CD4-positive, alpha-beta memory T cell (primary cell): ENCODE measurements around the gene PTGER1. TPM values are rescaled to one million over a fixed set of nuclear protein-coding genes. Genes with fewer than 3 reads are reported as not detected.
"Not testable (repeated sequence)": the region's sequence is repeated elsewhere in the genome, so short reads cannot be mapped to it uniquely, and the experiment has no call there.

Experiments
- CTCF ChIA-PET: fragments of 350-600 bp; sonication (Branson Sonifier 250); formaldehyde crosslinking; loops from one replicate; lab custom pipeline; 2021; ENCODE audit warnings: inconsistent platforms; ENCODE audit not compliant: partially characterized antibody; lab: Charles Lee
- POLR2A ChIA-PET: fragments of 350-600 bp; sonication (Branson Sonifier 250); formaldehyde crosslinking; loops from one replicate; lab custom pipeline; 2021; ENCODE audit not compliant: partially characterized antibody; lab: Charles Lee
- DNase-seq, 5 donors: peaks; one replicate each; pipeline versions ENCODE4 v3.0.0 to v3.0.0-alpha.2; 2020 to 2022; ENCODE audit warnings: mixed read lengths in 1 of 5
- H3K27ac ChIP-seq: one replicate; pipeline ENCODE4 v1.7.0; 2013; ENCODE audit warnings: low read depth, low read length
- H3K27me3 ChIP-seq: 2 replicates; pipeline ENCODE4 v1.7.0; 2013; ENCODE audit warnings: mild to moderate bottlenecking, low read length, moderate library complexity; ENCODE audit not compliant: insufficient read depth
- H3K36me3 ChIP-seq: 2 replicates; pipeline ENCODE4 v1.7.0; 2013; ENCODE audit warnings: mild to moderate bottlenecking, low read length, moderate library complexity; ENCODE audit not compliant: insufficient read depth
- H3K4me1 ChIP-seq: 2 replicates; pipeline ENCODE4 v1.7.0; 2013; ENCODE audit warnings: mild to moderate bottlenecking, low read length, moderate library complexity; ENCODE audit not compliant: insufficient read depth
- H3K4me3 ChIP-seq, 2 donors: one replicate each; pipeline ENCODE4 v1.7.0; 2013; ENCODE audit warnings: low read length in 2 of 2, mild to moderate bottlenecking in 1 of 2
- H3K9me3 ChIP-seq, 2 donors: one replicate each; pipeline ENCODE4 v1.7.0; 2013; ENCODE audit warnings: low read length in 2 of 2, control low read depth in 1 of 2; ENCODE audit not compliant: control insufficient read depth in 1 of 2
- H3K27ac Mint-ChIP-seq, 7 donors: one replicate each; pipeline ENCODE4 v1.8.0; 2020 to 2021; ENCODE audit warnings: mixed read lengths in 7 of 7, mild to moderate bottlenecking in 6 of 7, inconsistent platforms in 3 of 7, moderate library complexity in 3 of 7
- H3K27me3 Mint-ChIP-seq, 2 donors: one replicate each; pipeline ENCODE4 v1.8.0; 2020 to 2021; ENCODE audit warnings: mixed read lengths in 2 of 2
- H3K36me3 Mint-ChIP-seq, 2 donors: one replicate each; pipeline ENCODE4 v1.8.0; 2020 to 2021; ENCODE audit warnings: mixed read lengths in 2 of 2, inconsistent platforms in 1 of 2, mild to moderate bottlenecking in 1 of 2
- H3K4me1 Mint-ChIP-seq, 4 donors: one replicate each; pipeline ENCODE4 v1.8.0; 2020 to 2021; ENCODE audit warnings: mixed read lengths in 4 of 4, mild to moderate bottlenecking in 1 of 4
- H3K4me3 Mint-ChIP-seq, 8 donors: one replicate each; pipeline ENCODE4 v1.8.0; 2020 to 2021; ENCODE audit warnings: mixed read lengths in 8 of 8, mild to moderate bottlenecking in 7 of 8, moderate library complexity in 6 of 8, inconsistent platforms in 3 of 8
- H3K9me3 Mint-ChIP-seq, 8 donors: one replicate each; pipeline ENCODE4 v1.8.0; 2020 to 2021; ENCODE audit warnings: mixed read lengths in 8 of 8, mild to moderate bottlenecking in 5 of 8, inconsistent platforms in 3 of 8, moderate library complexity in 1 of 8
- intact Hi-C: fragments of 100-400 bp; cut with micrococcal nuclease; formaldehyde crosslinking; loops from one replicate; pipeline ENCODE4 v1.15.1; 2023
- polyA plus RNA-seq, 2 donors: library from polyadenylated mRNA; unstranded; fragments of 300-500 nt; fragmentation: Illumina TruSeq; gene quantifications; one replicate each; pipeline ENCODE4 v1.2.3, GENCODE V29; 2021
- total RNA-seq, 2 experiments: library from RNA; stranded (reverse); gene quantifications; one replicate each; pipeline ENCODE4 v1.2.3, GENCODE V29; 2021

Gene PTGER1
- total and polyA plus RNA-seq, 4 experiments from 2014 or later: not detected

DNA sequence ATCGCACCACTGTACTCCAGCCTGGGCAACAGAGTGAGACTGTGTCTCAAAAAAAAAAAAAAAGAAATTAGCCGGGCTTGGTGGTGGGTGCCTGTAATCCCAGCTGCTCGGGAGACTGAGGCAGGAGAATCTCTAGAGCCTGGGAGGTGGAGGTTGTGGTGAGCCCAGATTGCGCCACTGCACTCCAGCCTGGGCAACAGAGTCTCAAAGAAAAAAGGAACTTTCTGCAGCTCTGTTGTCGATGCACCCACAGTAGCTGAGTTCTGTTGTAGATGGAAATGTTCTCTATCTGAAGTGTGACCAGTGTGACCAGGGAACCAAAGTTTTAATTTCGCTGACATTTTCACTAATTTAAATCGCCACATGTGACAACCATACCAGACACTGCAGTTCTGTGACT, 12.8 kb downstream of the PTGER1 start:
- CTCF ChIA-PET: interaction anchor here (2.0 kb wide), 1 partner anchor 10 kb away, joined by 6 read pairs; no protein-coding TSS in a partner anchor
- H3K27ac Mint-ChIP-seq, intact Hi-C loops, H3K4me1 ChIP-seq, H3K27me3 ChIP-seq, H3K9me3 ChIP-seq, DNase-seq, POLR2A ChIA-PET, H3K27ac ChIP-seq, H3K4me1 Mint-ChIP-seq, H3K9me3 Mint-ChIP-seq, H3K27me3 Mint-ChIP-seq, H3K4me3 ChIP-seq, H3K4me3 Mint-ChIP-seq: not testable (repeated sequence)
- peaks cover 39 to 67% of the 10 kb centered on the region in 2 donors for H3K36me3 Mint-ChIP-seq
- H3K36me3 ChIP-seq: peaks cover 51% of the 10 kb centered on the region

DNA sequence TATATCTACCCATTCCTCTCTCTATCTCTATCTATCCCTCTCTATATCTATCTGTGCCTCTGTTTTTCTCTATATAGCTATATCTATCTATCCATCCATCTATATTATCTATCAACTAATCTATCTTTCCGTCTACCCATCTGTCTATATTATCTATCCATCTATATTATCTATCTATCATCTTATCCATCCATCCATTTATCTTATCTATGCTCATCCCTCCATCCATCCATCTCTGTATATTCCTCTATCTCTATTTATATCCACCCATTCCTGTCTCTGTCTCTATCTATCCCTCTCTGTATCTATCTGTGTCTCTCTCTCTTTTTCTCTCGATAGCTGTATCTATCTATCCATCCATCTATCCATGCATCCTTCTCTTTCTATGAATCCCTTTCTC, 14.2 kb downstream of the PTGER1 start:
- CTCF ChIA-PET: interaction anchor here (1.5 to 1.8 kb wide), 2 partner anchors 11 to 19 kb away, joined by 3 to 5 read pairs; no protein-coding TSS in a partner anchor
- Histone ChIP-seq H3K4me3 (no peak overlapping the region), H3K9me3 (no peaks in the 10 kb centered on the region), H3K36me3 (peaks cover 44% of the 10 kb centered on the region), H3K27me3 (no peaks in the 10 kb centered on the region), H3K4me1 (no peaks in the 10 kb centered on the region), H3K27ac (no peak overlapping the region)
- H3K36me3 Mint-ChIP-seq: peaks cover 41 to 69% of the 10 kb centered on the region in 2 donors
- DNase-seq: no peak
- POLR2A ChIA-PET: no interaction called here
- H3K4me3 Mint-ChIP-seq: no peak overlapping the region
- no peaks in the 10 kb centered on the region for H3K27me3 Mint-ChIP-seq
- intact Hi-C loops: no loop called here
- H3K27ac Mint-ChIP-seq: peak overlapping the region in 3 of 7 donors; percentile 5 to 86 (median 48)
- H3K9me3 Mint-ChIP-seq: peaks cover 0 to 1% (median 0%) of the 10 kb centered on the region in 8 donors
- peaks cover 0 to 7% (median 2%) of the 10 kb centered on the region in 4 donors for H3K4me1 Mint-ChIP-seq

DNA sequence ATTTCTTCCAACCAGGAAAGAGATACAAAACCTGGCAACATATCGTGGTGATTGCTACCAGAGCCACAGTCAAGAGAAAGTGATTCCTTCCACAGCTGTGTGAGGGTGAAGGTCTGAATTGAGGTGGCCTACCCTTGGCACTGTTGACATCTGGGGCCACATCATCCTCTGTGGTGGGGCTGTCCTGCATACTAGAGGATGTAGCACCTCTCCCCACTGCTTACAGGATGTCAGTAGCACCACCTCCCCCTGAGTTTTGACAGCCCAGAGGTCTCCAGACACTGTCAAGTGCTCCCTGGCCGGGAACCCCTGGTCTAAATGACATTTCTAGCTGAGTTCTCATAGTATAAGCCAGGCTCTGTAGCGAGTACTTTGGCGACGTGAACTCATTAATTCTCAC, 15.5 kb downstream of the PTGER1 start:
- Mint-ChIP-seq H3K27me3 (no peaks in the 10 kb centered on the region), H3K9me3 (peaks cover 0 to 1% (median 0%) of the 10 kb centered on the region in 8 donors), H3K36me3 (peaks cover 38 to 70% of the 10 kb centered on the region in 2 donors), H3K4me3 (no peak overlapping the region), H3K27ac (peak overlapping the region in 4 of 7 donors; percentile 22 to 77 (median 54)), H3K4me1 (peaks cover 0 to 7% (median 2%) of the 10 kb centered on the region in 4 donors)
- ChIA-PET CTCF (interaction anchor here (0.7 to 1.5 kb wide), 4 partner anchors 9 to 27 kb away, joined by 3 to 5 read pairs (median 4); no protein-coding TSS in a partner anchor), POLR2A (no interaction called here)
- Histone ChIP-seq H3K36me3 (peaks cover 43% of the 10 kb centered on the region), H3K9me3 (no peaks in the 10 kb centered on the region), H3K4me1 (no peaks in the 10 kb centered on the region), H3K27me3 (no peaks in the 10 kb centered on the region), H3K27ac (no peak overlapping the region), H3K4me3 (no peak overlapping the region)
- no peak for DNase-seq
- intact Hi-C loops: no loop called here

DNA sequence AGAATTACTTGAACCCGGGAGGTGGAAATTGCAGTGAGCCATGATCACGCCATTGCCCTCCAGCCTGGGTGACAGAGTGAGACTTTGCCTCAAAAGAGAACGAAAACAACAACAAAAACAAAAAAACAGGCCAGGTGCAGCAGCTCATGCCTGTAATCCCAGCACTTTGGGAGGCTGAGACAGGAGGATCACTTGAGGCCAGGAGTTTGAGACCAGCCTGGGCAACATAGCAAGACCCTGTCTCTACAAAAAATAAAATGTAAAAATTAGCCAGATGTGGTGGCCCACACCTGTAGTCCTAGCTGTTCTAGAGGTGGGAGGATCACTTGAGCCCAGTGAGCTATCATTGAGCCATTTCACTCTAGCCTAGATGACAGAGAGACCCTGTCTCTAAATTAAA, 22.9 kb downstream of the PTGER1 start:
- Mint-ChIP-seq H3K36me3 (peaks cover 35 to 60% of the 10 kb centered on the region in 2 donors), H3K4me1 (peaks cover 8 to 17% (median 12%) of the 10 kb centered on the region in 4 donors)
- ChIA-PET CTCF (interaction anchor here (0.8 kb wide), 1 partner anchor 28 kb away, joined by 3 read pairs; no protein-coding TSS in a partner anchor), POLR2A (interaction anchor here (1.0 kb wide), 1 partner anchor 14 kb away, joined by 3 read pairs; no protein-coding TSS in a partner anchor)
- H3K27me3 ChIP-seq, H3K4me3 Mint-ChIP-seq, H3K4me3 ChIP-seq, H3K9me3 Mint-ChIP-seq, H3K27ac Mint-ChIP-seq, intact Hi-C loops, DNase-seq, H3K27ac ChIP-seq, H3K4me1 ChIP-seq, H3K9me3 ChIP-seq, H3K27me3 Mint-ChIP-seq: not testable (repeated sequence)
- peaks cover 55% of the 10 kb centered on the region for H3K36me3 ChIP-seq

DNA sequence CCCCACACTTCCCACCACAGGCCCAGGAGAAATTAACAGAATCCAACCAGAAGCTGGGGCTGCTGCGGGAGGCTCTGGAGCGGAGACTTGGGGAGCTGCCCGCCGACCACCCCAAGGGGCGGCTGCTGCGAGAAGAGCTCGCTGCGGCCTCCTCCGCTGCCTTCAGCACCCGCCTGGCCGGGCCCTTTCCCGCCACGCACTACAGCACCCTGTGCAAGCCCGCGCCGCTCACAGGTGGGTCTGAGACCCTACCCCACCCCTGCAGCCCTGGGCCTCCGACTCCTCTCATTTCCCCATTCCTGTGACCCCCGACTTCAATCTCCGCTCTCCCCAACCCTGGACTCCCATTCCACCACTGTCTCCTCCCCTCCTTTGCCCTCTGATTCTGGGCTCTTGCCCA, 24.3 kb downstream of the PTGER1 start:
- Mint-ChIP-seq H3K4me1 (peaks cover 10 to 22% (median 14%) of the 10 kb centered on the region in 4 donors), H3K36me3 (peaks cover 45 to 63% of the 10 kb centered on the region in 2 donors), H3K27me3 (no peaks in the 10 kb centered on the region), H3K27ac (peak overlapping the region in 1 of 7 donors; percentile 15), H3K9me3 (no peaks in the 10 kb centered on the region), H3K4me3 (no peak overlapping the region)
- intact Hi-C loops: no loop called here
- Histone ChIP-seq H3K9me3 (no peaks in the 10 kb centered on the region), H3K36me3 (peaks cover 69% of the 10 kb centered on the region), H3K27me3 (no peaks in the 10 kb centered on the region), H3K4me1 (peaks cover 7% of the 10 kb centered on the region), H3K4me3 (no peak overlapping the region), H3K27ac (no peak overlapping the region)
- DNase-seq: no peak
- POLR2A ChIA-PET: interaction anchor here (0.8 kb wide), 1 partner anchor 22 kb away, joined by 3 read pairs; no protein-coding TSS in a partner anchor
- CTCF ChIA-PET: no interaction called here

DNA sequence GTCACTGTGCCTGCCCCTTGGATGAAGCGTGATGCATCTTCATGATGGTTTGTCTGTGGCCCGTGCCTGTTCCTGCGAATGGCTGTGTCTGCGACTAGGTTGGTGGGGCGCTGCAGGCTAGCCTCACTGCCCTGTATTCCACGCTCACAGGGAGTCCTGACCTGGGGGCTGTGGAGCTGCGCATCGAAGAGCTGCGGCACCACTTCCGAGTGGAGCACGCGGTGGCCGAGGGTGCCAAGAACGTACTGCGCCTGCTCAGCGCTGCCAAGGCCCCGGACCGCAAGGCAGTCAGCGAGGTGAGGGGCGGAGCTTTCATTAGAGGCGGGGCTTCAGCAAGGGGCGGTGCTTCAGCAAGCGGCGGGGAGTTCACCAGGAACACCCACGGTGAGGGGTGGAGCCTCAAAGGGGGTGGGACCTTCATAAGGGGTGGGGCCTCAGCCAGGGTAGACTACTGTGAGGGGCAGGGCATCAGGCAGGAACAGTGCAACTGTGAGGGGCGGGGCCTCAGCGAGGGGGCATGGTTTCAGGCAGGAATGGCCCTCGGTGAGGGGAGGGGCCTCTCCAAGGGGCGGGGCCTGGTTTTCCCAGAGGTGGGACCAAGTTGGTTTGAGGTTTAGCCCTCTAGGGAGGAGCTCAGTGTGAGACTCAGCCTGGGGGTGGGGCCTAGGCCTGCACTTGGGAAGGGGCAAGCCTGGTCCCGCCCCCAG, 24.8 kb downstream of the PTGER1 start:
- ChIA-PET CTCF (no interaction called here), POLR2A (interaction anchor here (0.8 kb wide), 1 partner anchor 22 kb away, joined by 3 read pairs; no protein-coding TSS in a partner anchor)
- Mint-ChIP-seq H3K4me1 (peaks cover 10 to 22% (median 14%) of the 10 kb centered on the region in 4 donors), H3K9me3 (no peaks in the 10 kb centered on the region), H3K27me3 (no peaks in the 10 kb centered on the region), H3K4me3 (no peak overlapping the region), H3K36me3 (peaks cover 45 to 65% of the 10 kb centered on the region in 2 donors), H3K27ac (peak overlapping the region in 5 of 7 donors; percentile 24 to 74 (median 43))
- Histone ChIP-seq H3K4me1 (peaks cover 7% of the 10 kb centered on the region), H3K9me3 (no peaks in the 10 kb centered on the region), H3K27me3 (no peaks in the 10 kb centered on the region), H3K27ac (no peak overlapping the region), H3K4me3 (no peak overlapping the region), H3K36me3 (peaks cover 71% of the 10 kb centered on the region)
- DNase-seq: peak; percentile 47 to 76 (median 50)
- intact Hi-C loops: no loop called here

DNA sequence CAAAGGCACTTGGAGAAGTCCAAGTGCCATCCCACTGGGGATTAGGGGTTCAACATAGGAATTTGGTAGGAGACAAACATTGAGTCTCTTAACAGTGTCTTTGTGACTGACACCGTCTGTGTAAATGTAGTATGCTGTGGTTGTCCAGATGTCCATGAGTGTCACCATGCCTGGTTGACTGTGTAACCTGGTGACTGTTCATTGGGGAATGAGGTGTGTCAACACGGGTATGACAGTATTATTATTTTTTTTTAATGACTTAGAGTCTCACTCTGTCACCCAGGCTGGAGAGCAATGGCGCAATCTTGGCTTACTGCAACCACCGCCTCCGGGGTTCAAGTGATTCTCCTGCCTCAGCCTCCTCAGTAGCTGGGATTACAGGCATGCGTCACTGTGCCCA, 25.8 kb downstream of the PTGER1 start:
- H3K36me3 Mint-ChIP-seq: peaks cover 51 to 63% of the 10 kb centered on the region in 2 donors
- peak overlapping the region in 4 of 7 donors; percentile 59 to 83 (median 64) for H3K27ac Mint-ChIP-seq
- POLR2A ChIA-PET: no interaction called here

More for the DNA sequence above, 25.8 kb downstream of the PTGER1 start:
- H3K27me3 ChIP-seq: no peaks in the 10 kb centered on the region
- H3K4me1 ChIP-seq: peaks cover 11% of the 10 kb centered on the region
- no peak overlapping the region for H3K4me3 ChIP-seq
- no peak overlapping the region for H3K27ac ChIP-seq
- no peak for DNase-seq
- CTCF ChIA-PET: interaction anchor here (1.6 kb wide), 1 partner anchor 22 kb away, joined by 4 read pairs; no protein-coding TSS in a partner anchor
- Mint-ChIP-seq H3K4me1 (peaks cover 13 to 27% (median 18%) of the 10 kb centered on the region in 4 donors), H3K9me3 (no peaks in the 10 kb centered on the region), H3K4me3 (peak overlapping the region in 2 of 8 donors; percentile 7 to 59), H3K27me3 (no peaks in the 10 kb centered on the region)
- H3K9me3 ChIP-seq: no peaks in the 10 kb centered on the region
- peaks cover 70% of the 10 kb centered on the region for H3K36me3 ChIP-seq
- intact Hi-C loops: no loop called here
